Right atrium auricular region (tissue), 2 donors: ENCODE results near the gene PALM2AKAP2. TPM values are rescaled to one million over a fixed set of nuclear protein-coding genes. Genes with fewer than 3 reads are reported as not detected.

ENCODE experiments used
- DNase-seq: peaks from one replicate; pipeline ENCODE4 v3.0.0-alpha.2; 2019; ENCODE audit warnings: low spot score
- H3K27ac ChIP-seq, 2 donors: fragments of 200-600 bp; sonication (generic); 1 replicate in 1 of 2; 2 replicates in 1 of 2; pipeline ENCODE4 v1.5.1; 2016 to 2019
- H3K27me3 ChIP-seq, 2 donors: fragments of 200-600 bp; sonication (generic); one replicate each; pipeline versions ENCODE4 v1.5.1 to v1.6.0; 2017 to 2019
- H3K36me3 ChIP-seq: fragments of 200-600 bp; sonication (generic); one replicate; pipeline ENCODE4 v1.5.1; 2016
- H3K4me1 ChIP-seq, 2 donors: fragments of 200-600 bp; sonication (generic); one replicate each; pipeline versions ENCODE4 v1.5.1 to v1.6.0; 2017 to 2019
- H3K4me3 ChIP-seq, 2 donors: fragments of 200-600 bp; sonication (generic); 1 replicate in 1 of 2; 2 replicates in 1 of 2; pipeline ENCODE4 v1.5.1; 2017 to 2019; ENCODE audit warnings: mild to moderate bottlenecking in 1 of 2, moderate library complexity in 1 of 2
- H3K9me3 ChIP-seq, 2 donors: fragments of 200-600 bp; sonication (generic); one replicate each; pipeline ENCODE4 v1.5.1; 2019
- CTCF ChIP-seq, 2 donors: fragments of 200-600 bp; sonication (generic); IDR thresholded peaks; one replicate each; pipeline ENCODE4 v1.5.1; 2019; ENCODE audit warnings: antibody characterized with exemption in 2 of 2
- total RNA-seq, 2 donors: library from RNA; depleted of rRNA; stranded (reverse); fragments of >200 nt; gene quantifications; one replicate each; pipeline ENCODE4 v1.1.0, GENCODE V29; 2016

Gene PALM2AKAP2
- total RNA-seq, 2 donors from 2014 or later: 56.6 to 61.1 TPM

- Histone ChIP-seq H3K27ac (peak overlapping the region; percentile 86 to 90), H3K36me3 (no peaks in the 10 kb centered on the region), H3K9me3 (no peaks in the 10 kb centered on the region), H3K27me3 (no peaks in the 10 kb centered on the region), H3K4me3 (peak overlapping the region; percentile 70 to 72), H3K4me1 (peaks cover 0 to 20% of the 10 kb centered on the region in 2 donors)
- peak; percentile 82 for DNase-seq
- no peak for TF ChIP-seq CTCF (IDR thresholded peaks at IDR 0.05)
Observed at GRCh38 chr9:109781541-109782197, 1.7 kb downstream of the PALM2AKAP2 start.

- no peak for TF ChIP-seq CTCF (IDR thresholded peaks at IDR 0.05)
Observed at GRCh38 chr9:109787735-109788134, 7.7 kb downstream of the PALM2AKAP2 start.

GRCh38 chr9:109789556-109789955 is 9.6 kb downstream of the PALM2AKAP2 start:
- no peak for DNase-seq
- H3K4me3 ChIP-seq: no peak overlapping the region
- TF ChIP-seq CTCF (IDR thresholded peaks at IDR 0.05): no peak
- H3K4me1 ChIP-seq: peaks cover 0 to 65% of the 10 kb centered on the region in 2 donors
- no peaks in the 10 kb centered on the region for H3K36me3 ChIP-seq
- peak overlapping the region in 1 of 2 donors; percentile 52 for H3K27ac ChIP-seq
- no peaks in the 10 kb centered on the region for H3K27me3 ChIP-seq
- no peaks in the 10 kb centered on the region for H3K9me3 ChIP-seq

More at GRCh38 chr9:109787735-109788134, 7.7 kb downstream of the PALM2AKAP2 start:
- H3K27ac ChIP-seq: no peak overlapping the region
- no peaks in the 10 kb centered on the region for H3K27me3 ChIP-seq
- no peak overlapping the region for H3K4me3 ChIP-seq
- no peak for DNase-seq
- no peaks in the 10 kb centered on the region for H3K9me3 ChIP-seq
- H3K36me3 ChIP-seq: no peaks in the 10 kb centered on the region
- H3K4me1 ChIP-seq: peaks cover 0 to 49% of the 10 kb centered on the region in 2 donors

- Histone ChIP-seq H3K9me3 (no peaks in the 10 kb centered on the region), H3K4me3 (no peak overlapping the region), H3K27ac (peak overlapping the region in 1 of 2 donors; percentile 52), H3K4me1 (peaks cover 0 to 69% of the 10 kb centered on the region in 2 donors), H3K27me3 (no peaks in the 10 kb centered on the region), H3K36me3 (no peaks in the 10 kb centered on the region)
- DNase-seq: no peak
- no peak for TF ChIP-seq CTCF (IDR thresholded peaks at IDR 0.05)
Observed at GRCh38 chr9:109789971-109790370, 10.0 kb downstream of the PALM2AKAP2 start.

- no peak overlapping the region for H3K4me3 ChIP-seq
- H3K27ac ChIP-seq: peak overlapping the region in 1 of 2 donors; percentile 41
- peaks cover 0 to 78% of the 10 kb centered on the region in 2 donors for H3K4me1 ChIP-seq
Observed at GRCh38 chr9:109791003-109791677, 11.1 kb downstream of the PALM2AKAP2 start.

More at GRCh38 chr9:109791003-109791677, 11.1 kb downstream of the PALM2AKAP2 start:
- H3K36me3 ChIP-seq: no peaks in the 10 kb centered on the region
- H3K9me3 ChIP-seq: no peaks in the 10 kb centered on the region
- no peak for DNase-seq
- no peak for TF ChIP-seq CTCF (IDR thresholded peaks at IDR 0.05)
- H3K27me3 ChIP-seq: no peaks in the 10 kb centered on the region
